Activated naive CD4-positive, alpha-beta T cell (primary cell): Measurements from ENCODE around the gene ZC3H8.

Source experiments
- DNase-seq, 4 experiments: peaks; one replicate each; lab custom pipeline; 2025; lab: John Stamatoyannopoulos, UW

ZC3H8 gene

GRCh38 chr2:112164876-112165275 is 90.0 kb downstream of the ZC3H8 start:
- no peak for DNase-seq

DNA sequence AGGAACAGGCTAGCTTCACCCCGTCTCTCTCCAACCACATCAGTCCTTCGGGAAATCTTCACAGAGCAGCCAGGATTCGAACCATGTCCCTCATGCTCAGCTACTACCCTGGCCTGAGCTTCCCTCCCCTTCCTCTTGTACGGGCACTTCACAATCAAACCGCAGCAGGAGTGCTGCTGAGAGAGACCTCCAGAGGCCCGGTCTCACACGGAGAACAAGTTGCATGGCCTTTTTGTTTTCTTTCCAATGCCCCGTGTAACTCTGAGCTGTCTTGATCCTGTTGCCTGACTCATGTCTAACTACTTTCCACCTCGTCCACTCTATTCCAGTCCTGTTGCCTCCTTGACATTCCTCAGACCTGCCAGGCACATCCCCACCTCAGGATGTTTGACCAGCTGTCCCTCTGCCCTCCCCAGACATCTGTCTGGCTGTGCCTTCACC is 91.3 kb downstream of the ZC3H8 start:
- no peak for DNase-seq

- DNase-seq: no peak
These were observed 91.9 kb downstream of the ZC3H8 start for GRCh38 chr2:112162956-112163355.

- DNase-seq: no peak
These were observed 92.5 kb downstream of the ZC3H8 start for GRCh38 chr2:112162341-112162740.
